C4-2B (cell line): ENCODE data around the gene PDLIM7.

Experiments used
- CTCF ChIP-seq: fragments of 450-650 bp; conservative IDR thresholded peaks from 2 replicates; pipeline ENCODE4 v1.5.1; 2017; ENCODE audit warnings: mild to moderate bottlenecking
- ZFX ChIP-seq: fragments of 450-650 bp; IDR thresholded peaks from 2 replicates; pipeline ENCODE4 v1.6.1; 2017

DNA sequence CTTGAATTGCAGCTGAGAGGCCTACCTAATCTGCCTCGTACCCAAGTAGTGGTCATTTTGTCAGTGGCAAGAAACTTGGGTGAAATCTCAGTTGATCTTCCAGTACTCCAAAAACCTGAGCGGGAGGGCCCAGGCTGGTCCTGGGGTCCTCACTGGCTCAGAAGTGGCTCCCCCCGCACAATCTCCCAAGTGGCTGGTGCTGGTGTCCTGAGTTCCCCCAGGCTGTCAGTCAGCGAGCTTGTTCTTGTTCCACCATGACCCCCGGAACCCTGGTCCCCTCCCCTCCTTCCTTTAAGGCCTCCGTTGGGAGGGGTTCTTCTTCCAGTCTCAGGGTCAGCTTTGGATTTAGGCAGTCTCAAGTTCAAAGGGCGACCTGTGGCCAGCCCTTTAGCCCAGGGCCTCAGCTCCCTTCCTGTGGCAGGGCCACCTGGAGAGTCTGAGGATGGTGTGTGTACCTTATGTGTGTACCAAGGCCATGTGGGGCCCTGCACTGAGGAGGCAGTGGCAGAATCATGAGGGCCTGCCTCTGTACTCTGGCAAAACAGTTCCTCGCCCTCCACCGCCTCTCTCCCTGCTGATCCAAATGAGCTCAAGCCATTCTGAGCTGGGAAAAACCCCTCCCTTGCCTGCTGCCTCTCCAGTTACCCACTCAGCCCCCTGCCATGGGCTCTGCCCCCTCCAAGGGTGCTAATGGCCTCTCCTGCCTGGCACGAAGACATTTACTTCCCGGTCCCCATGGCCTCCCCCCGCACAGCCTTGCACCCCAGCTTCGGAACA, 19.5 kb downstream of the PDLIM7 start:
- TF ChIP-seq CTCF, result no peak
- TF ChIP-seq ZFX, result no peak
